NK-92 (cell line): Measurements from ENCODE around the gene RAB40B.
A peak's percentile ranks its signal among the peaks of the same experiment; 100 is the strongest.

Experiments
- DNase-seq: peaks from one replicate; lab custom pipeline; 2025; ENCODE audit not compliant: unreplicated experiment; lab: John Stamatoyannopoulos, UW

The RAB40B gene

GRCh38 chr17:82653651-82654528 is 44.6 kb downstream of the RAB40B start:
- no peak for DNase-seq

GRCh38 chr17:82650723-82651122 is 47.8 kb downstream of the RAB40B start:
- no peak for DNase-seq

DNA sequence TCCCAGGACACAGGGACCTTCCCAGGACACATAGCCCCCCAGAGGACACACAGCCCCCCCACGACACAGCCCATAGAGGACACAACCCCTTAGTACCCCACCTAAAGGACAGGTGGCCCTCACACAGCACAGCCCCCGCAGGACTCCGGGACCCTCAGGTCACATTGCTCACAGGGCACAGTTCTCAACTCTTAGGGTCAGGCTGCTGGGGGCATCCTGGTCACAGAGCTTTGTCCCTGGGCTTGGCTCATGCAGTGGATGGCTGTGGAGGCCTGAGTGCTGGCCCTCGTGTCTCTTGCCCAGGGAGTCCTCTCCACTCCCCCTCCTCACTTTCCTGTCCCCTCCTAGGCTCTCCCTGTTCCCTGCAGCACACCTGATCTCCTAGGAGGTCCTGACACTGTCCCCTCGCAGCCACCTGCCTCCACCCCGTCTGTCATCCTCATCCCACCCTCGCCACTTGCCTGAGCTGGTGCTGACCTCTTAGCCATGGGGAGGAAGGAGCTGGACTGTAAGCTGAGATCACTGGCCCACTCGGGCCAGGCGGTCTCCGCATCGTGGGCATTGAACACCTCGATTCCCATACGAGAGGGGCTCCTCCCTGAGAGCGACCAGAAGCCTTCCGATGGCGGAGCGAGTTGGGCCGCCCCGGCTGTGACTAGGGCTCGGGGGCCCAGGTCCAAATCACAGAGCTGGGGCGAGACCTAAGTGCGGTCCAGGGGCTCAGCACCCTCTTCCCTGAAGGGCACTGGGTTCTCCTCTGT is 48.8 kb downstream of the RAB40B start:
- no peak for DNase-seq

DNA sequence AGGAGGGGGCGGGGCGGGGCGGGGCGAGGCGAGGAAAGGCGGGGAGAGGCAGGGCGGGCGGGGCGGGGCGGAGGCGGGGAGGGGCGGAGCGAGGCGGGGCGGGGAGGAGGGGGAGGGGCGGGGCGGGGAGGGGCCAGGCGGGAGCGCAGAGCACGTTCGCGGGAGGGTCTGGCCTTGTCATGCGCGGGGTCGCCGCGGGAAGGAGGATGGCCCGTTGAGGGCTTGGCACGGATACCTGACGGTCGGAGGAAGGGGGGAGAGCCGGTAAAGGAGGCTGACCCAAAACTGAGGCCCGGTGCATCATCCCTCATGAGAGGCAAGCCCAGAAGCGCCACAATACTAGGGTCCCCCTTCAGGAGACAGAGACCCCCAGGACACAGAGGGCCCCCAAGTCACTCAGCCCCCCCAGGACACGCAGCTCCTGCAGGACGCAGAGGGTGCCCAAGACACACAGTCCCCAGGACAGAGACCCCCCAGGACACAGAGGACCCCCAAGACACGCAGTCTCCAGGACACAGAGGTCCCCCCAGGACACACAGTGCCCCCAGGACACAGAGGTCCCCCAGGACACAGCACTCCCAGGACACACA is 49.7 kb downstream of the RAB40B start:
- DNase-seq: no peak

- DNase-seq: peak; percentile 61
Observed at GRCh38 chr17:82648165-82648668, 50.3 kb downstream of the RAB40B start, which contains the start of gene WDR45B. TSS of gene WDR45B (minus strand) at chr17:82648444. CDS start at chr17:82648340, 104 bp downstream.

DNA sequence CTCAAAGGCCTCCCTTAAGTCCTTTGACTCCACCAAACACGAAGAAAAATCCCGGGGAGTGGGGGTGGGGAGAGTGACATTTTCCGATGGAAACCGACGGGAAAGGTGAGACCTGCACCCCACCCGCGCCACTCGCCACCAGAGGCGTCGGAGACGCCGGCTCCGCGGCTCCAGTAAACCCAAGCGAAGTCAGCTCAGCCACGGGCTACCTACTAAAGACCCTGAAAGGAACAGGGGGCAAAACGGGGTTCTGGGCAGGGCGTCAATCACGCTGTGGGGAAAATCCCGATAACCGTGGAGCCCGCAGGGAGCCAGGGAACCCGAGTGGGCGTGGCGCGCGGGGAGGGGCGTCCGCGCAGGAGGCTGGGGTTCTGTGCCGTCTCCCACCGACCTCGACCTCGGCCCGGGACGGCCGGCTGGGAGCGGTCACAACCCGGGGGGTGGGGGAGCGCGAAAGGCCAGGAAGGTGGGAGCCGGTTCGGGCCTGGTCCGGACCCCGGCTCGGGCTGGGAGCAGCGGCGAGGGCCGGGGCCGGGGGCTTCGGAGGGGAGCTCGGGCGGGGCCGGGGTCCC is 50.8 kb downstream of the RAB40B start:
- DNase-seq: no peak

GRCh38 chr17:82645516-82645915 is 53.0 kb downstream of the RAB40B start:
- no peak for DNase-seq

DNA sequence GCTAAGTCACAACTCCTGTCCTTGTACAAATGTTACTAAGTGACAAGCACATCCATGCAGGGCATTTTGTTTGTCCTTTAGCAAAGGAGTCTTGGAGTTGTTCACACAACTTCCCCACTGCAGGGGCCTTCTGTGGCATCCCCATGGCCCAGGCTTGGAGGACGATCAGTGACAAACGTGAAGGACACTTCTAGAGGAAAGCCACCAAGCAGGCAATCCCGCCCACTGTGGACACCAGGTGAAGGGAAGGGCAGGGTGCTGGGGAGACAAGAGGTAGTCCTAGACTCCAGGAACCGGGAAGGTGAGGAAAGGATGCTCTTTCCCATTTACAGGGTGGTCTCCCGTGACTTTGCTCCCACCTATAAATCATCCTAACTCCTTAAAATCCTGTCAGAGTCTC is 54.4 kb downstream of the RAB40B start:
- no peak for DNase-seq

- no peak for DNase-seq
Observed at GRCh38 chr17:82642022-82642421, 56.5 kb downstream of the RAB40B start.

GRCh38 chr17:82640036-82640435 is 58.5 kb downstream of the RAB40B start:
- DNase-seq: no peak

DNA sequence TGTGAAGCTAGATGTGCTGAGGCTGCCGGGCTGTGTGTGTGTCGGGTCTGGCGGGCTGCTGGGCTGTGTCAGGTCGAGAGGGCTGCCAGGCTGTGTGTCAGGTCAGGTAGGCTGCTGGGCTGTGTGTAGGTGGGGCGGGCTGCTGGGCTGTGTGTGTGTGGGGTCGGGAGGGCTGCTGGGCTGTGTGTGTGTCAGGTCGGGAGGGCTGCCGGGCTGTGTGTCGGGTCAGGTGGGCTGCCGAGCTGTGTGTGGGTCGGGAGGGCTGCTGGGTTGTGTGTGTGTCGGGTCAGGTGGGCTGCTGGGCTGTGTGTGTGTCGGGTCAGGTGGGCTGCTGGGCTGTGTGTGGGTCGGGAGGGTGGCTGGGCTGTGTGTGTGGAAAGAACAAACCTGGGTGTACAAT is 58.9 kb downstream of the RAB40B start:
- DNase-seq: no peak

GRCh38 chr17:82638183-82638773 is 60.2 kb downstream of the RAB40B start:
- DNase-seq: no peak

- no peak for DNase-seq
Observed at GRCh38 chr17:82636626-82637598, 61.6 kb downstream of the RAB40B start.

- no peak for DNase-seq
Observed at GRCh38 chr17:82633343-82633742, 65.2 kb downstream of the RAB40B start.

DNA sequence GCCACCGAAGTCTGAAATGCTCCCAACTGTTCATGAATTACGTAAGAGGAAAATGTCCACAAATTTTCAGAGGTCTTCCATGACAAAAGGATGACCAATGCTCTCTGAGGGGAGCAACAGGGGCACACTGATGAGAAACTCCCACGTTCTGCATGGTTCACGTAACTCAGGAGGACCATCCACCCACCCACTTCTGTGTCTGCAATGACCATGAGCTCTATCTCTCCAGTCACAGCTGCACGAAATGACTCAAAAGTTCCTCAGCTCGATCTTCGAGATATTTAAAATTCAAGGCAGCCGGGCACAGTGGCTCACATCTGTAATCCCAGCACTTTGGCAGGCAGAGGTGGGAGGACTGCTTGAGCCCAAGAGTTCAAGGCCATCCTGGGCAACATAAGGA is 66.0 kb downstream of the RAB40B start:
- DNase-seq: no peak

GRCh38 chr17:82631544-82631943 is 67.0 kb downstream of the RAB40B start:
- DNase-seq: no peak

- no peak for DNase-seq
Observed at GRCh38 chr17:82630212-82630611, 68.3 kb downstream of the RAB40B start.

DNA sequence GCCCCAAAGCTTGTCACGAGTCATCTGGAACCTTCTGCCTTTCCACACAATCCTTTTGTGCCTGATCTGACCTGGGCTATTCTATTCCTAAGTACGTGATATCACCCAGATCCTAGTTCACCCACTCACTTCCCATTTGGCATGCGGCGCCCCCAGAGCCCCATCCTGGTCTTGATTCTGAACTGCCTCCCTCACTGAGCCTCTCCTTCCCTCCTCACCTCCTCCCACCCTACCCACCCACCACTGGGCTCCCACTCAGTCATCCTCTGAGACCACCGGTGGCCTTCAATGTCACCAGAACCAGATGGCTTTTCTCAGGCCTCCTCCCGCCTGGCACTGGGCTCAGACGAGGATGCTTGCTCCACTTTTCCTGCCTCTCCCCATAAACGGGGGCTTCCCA is 68.8 kb downstream of the RAB40B start:
- DNase-seq: no peak

DNA sequence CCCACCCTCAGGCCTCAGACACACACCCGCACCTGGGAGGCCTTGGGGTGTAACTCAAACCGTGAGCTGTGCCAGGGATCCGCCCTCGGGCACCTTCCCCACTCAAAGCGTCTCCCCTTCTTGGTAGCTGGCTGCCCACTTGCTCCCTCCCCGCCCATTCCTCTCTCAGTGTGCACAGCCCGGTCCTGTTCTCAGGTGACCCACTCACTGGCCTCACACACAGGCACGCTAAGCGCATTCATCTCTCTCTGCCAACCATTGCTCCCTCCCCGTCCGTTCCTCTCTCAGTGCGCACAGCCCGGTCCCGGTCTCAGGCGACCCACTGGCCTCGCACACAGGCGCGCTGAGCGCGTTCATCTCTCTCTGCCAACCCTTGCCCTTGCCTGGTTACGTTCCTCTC is 71.1 kb downstream of the RAB40B start:
- DNase-seq: no peak

DNA sequence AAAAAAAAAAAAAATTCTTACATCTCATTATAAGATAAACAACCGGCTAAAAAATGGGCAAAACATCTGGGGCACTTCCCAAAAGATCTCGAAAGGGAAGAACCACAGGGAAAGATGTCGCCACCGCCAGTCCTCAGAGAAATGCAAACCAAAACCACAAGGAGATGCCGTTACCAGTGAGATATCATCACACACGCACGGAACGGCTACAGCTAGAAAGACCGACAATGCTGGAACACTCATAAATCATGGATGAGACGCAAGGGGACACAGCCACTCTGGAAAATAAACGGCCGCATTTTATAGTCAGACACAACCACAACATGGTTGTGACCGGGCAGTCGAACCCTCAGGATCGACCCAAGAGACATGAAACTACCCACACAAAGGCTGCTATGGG is 74.8 kb downstream of the RAB40B start:
- DNase-seq: no peak
